ENCODE measurements around the gene SKAP1. TPM values are rescaled to one million over a fixed set of nuclear protein-coding genes. Genes with fewer than 3 reads are reported as not detected.

The SKAP1 gene
- total and polyA plus RNA-seq, 5 donors: 0.38 to 0.77 (median 0.54) TPM; not detected in 1

DNA sequence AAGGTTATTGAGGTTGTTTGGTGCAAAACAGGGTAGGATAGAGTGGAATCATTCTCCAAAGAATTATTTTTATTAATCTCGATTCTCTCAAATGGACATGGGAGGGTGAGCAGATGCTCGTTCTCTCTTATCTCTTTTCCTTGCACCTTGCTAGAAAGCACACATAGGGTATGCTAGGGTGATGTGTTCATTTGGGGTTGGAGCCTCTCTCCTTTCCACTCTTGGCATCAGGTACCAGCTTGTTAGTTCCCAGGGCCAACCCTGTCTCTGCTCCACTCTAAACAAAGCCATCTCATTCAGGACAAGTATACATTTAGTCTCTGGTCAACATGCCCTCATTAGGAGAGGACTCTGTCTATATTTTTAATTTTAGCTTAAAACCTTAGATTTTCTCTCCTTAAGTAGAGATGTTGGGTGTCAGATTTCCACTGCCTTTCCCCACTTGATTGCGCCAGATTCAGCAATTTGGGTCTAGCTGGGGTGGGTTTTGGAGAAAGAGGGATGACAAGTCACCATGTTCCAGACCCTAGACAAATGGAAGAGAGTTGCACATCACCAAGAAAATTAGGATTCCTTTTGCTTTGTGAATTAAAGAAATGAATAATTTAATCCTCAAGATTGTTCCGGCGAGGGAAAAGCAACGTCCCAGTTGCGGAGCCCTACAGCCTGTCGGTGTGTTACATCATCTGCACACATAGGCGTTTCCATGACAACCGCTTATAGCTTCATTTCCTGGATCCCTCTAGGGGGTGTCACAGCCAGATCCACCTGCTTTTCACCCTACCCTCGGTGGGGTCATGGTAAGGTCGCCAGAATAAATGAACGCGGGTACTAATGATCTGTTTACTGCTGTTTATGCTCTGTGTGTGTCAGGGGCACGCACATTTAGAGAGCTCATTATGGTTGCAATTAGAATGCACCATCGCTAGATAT, 280.9 kb downstream of the SKAP1 start:
- H3K4me1 ChIP-seq (ENCODE audit: control insufficient read depth, insufficient read depth, low read length): no peaks in the 10 kb centered on the region
- 51% methylated on average over 16 of the region's 16 CpGs for WGBS
- intact Hi-C loops (cut with DNase I): loop anchor here in 1 of 4 donors (10.0 kb wide), 1 partner anchor 476 kb away; the partner anchor contains the start of gene HOXB9
- H3K27me3 ChIP-seq (ENCODE audit: control insufficient read depth, insufficient read depth): peaks cover 6% of the 10 kb centered on the region
- no peak for DNase-seq
- no peak overlapping the region for H3K27ac ChIP-seq (ENCODE audit: low read length)
- no peaks in the 10 kb centered on the region for H3K9me3 ChIP-seq (ENCODE audit: control insufficient read depth, low read length)
- ATAC-seq: no peak
- H3K4me3 ChIP-seq (ENCODE audit: low read length): no peak overlapping the region

DNA sequence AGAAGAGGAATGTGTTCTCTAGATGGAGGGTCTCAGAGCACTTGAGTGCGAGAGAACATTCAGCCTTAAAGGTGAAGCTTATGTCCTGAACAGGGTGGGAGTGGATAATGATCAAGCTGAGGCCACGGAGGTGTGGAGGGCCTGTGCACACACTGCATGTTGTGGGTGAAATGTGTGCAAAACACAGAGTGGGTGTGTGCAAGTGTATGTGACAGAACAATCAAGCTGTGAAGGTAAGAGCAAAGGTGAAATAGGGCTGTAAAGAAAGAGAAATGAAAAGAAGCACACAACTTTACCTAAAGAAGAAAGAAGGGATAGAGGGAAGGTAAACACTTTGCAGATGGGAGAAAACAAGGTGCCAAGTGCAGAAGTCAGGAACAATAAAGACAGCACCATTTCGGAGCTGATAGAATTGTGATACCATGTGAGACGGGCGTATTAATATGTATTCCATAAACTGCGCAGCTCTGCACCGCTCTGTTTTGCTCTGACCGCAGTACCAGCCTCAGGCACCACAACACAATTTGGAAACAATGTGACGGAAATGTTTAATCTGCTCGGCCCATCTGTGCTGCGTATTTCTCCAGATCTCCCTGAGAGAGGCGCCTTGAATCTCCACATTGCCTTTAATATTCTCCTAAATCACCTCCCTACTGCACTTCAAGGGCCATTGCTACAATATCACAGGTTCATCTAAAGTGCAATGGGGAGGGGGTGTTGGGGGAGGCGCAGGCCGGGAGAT, 281.8 kb downstream of the SKAP1 start:
- no peak for DNase-seq
- intact Hi-C loops (cut with DNase I): loop anchor here in 1 of 4 donors (10.0 kb wide), 1 partner anchor 477 kb away; the partner anchor contains the start of gene HOXB9
- H3K27me3 ChIP-seq (ENCODE audit: control insufficient read depth, insufficient read depth): peaks cover 6% of the 10 kb centered on the region
- no peak for ATAC-seq
- no peak overlapping the region for H3K4me3 ChIP-seq (ENCODE audit: low read length)
- H3K9me3 ChIP-seq (ENCODE audit: control insufficient read depth, low read length): no peaks in the 10 kb centered on the region
- no peak overlapping the region for H3K27ac ChIP-seq (ENCODE audit: low read length)
- 78% methylated on average over 14 of the region's 14 CpGs for WGBS
- H3K4me1 ChIP-seq (ENCODE audit: control insufficient read depth, insufficient read depth, low read length): no peaks in the 10 kb centered on the region

DNA sequence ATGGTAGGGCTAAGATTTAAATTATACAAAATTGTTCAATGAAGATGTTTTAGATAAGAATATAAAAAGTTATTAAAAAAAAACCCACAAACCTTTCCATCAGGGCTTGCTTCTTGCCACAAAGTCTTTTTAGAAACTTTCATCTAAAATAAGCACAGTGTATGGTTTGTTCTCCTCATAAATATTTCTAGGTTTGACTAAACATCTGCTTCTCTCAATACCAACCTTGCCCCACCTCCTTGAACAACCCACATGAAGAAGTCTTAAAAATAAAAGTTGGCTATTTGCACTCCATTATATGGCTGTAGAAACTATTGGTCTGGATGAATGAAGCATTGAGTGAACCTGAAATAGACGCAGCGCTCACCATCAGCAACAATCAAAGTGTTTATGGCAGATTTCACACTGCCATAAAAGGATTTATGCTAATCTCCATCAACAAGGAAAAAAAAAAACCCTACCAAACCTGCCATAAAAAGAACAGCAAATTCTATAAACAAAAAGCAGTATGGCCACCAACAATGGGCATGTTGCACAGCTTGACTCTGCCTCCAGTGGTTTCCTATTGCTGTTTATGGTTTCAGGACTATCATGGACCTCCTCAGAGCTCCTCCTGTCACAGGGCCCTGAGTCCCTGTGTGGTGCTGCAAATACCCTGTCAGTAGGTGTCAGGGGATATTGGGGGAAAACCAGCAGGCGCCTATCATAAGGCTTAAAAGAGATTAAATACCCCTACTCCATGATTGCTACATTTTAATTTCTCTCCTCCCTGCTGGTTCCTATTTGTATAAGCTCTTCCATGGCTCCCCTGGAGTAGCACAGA, 284.8 kb downstream of the SKAP1 start:
- H3K9me3 ChIP-seq (ENCODE audit: control insufficient read depth, low read length): no peaks in the 10 kb centered on the region
- peaks cover 6% of the 10 kb centered on the region for H3K27me3 ChIP-seq (ENCODE audit: control insufficient read depth, insufficient read depth)
- WGBS: 98% methylated on average over 3 of the region's 3 CpGs
- H3K4me1 ChIP-seq (ENCODE audit: control insufficient read depth, insufficient read depth, low read length): no peaks in the 10 kb centered on the region
- intact Hi-C loops (cut with DNase I): loop anchor here in 1 of 4 donors (10.0 kb wide), 1 partner anchor 480 kb away; the partner anchor contains the start of gene HOXB9
- no peak overlapping the region for H3K27ac ChIP-seq (ENCODE audit: low read length)
- ATAC-seq (no peak), DNase-seq (no peak)
- no peak overlapping the region for H3K4me3 ChIP-seq (ENCODE audit: low read length)

DNA sequence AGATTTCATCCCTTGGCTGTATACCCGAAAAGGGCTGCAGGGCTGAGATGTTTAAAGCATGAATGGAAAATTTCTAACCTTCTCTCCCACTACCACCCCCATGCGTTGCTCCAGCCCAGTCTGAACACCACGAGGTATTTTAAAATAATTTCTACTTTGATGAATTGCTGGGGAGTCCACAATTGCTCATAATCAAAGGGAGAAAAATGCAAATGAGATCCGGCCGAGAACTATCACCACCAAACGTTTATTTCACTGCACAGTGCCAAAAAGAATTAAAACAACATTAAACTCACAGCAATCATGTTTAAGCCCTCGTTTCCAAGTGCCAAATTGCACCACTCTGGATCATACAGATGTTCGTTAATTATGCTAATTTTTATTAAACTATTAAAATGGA, 285.8 kb downstream of the SKAP1 start:
- H3K9me3 ChIP-seq (ENCODE audit: control insufficient read depth, low read length): no peaks in the 10 kb centered on the region
- peaks cover 6% of the 10 kb centered on the region for H3K27me3 ChIP-seq (ENCODE audit: control insufficient read depth, insufficient read depth)
- WGBS: 58% methylated on average over 8 of the region's 8 CpGs
- H3K4me1 ChIP-seq (ENCODE audit: control insufficient read depth, insufficient read depth, low read length): no peaks in the 10 kb centered on the region
- no peak for DNase-seq
- no peak for ATAC-seq
- H3K27ac ChIP-seq (ENCODE audit: low read length): no peak overlapping the region
- no peak overlapping the region for H3K4me3 ChIP-seq (ENCODE audit: low read length)
- intact Hi-C loops (cut with DNase I): loop anchor here in 1 of 4 donors (10.0 kb wide), 1 partner anchor 481 kb away; the partner anchor contains the start of gene HOXB9

DNA sequence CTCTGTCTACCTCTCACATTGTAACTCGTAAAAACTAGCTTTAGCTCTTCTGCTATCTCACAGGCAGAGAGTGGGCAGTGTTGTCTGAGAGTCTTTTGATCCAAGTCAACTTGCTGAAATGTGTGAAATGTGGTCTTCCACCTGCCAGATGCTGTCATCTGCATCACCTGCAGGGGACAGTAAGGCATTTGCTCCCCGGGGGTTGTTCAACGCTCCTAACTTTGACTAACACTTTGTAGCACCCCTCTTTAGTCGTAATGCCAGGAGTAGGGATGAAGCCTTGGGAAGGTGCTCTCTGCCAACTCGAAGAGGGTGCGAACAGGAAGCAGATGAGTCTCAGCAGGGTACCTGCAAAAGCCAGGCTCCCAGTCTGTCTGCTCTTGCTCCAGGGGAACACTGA, 286.4 kb downstream of the SKAP1 start:
- Histone ChIP-seq H3K27me3 (ENCODE audit: control insufficient read depth, insufficient read depth) (peaks cover 6% of the 10 kb centered on the region), H3K4me3 (ENCODE audit: low read length) (no peak overlapping the region), H3K9me3 (ENCODE audit: control insufficient read depth, low read length) (no peaks in the 10 kb centered on the region), H3K4me1 (ENCODE audit: control insufficient read depth, insufficient read depth, low read length) (no peaks in the 10 kb centered on the region), H3K27ac (ENCODE audit: low read length) (no peak overlapping the region)
- 28% methylated on average over 6 of the region's 6 CpGs for WGBS
- ATAC-seq (no peak), DNase-seq (no peak)
- intact Hi-C loops (cut with DNase I): loop anchor here in 1 of 4 donors (10.0 kb wide), 1 partner anchor 481 kb away; the partner anchor contains the start of gene HOXB9

DNA sequence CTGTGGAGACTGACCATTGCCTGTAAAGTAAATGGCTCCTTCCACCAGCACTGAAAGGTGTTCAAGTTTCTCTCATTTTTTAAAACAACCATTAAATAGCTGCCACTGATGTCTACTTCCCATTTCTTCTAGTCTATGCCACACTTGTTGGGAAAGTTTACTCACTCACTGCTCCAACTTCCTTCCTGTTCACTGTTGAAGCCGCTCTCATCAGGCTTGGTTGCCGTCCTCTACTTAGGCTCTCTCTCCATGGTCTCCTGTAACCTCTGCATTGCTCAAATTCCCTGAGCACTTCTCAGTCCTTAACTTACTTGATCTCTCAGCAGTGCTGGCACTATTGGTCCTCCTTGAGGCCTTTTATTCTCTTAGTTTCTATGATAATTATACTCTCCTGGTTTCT, 290.1 kb downstream of the SKAP1 start:
- intact Hi-C loops (cut with DNase I): loop anchor here in 1 of 4 donors (10.0 kb wide), 1 partner anchor 485 kb away; the partner anchor contains the start of gene HOXB9
- peak; percentile 37 to 43 for ATAC-seq
- WGBS: 40% methylated on average over 2 of the region's 2 CpGs

DNA sequence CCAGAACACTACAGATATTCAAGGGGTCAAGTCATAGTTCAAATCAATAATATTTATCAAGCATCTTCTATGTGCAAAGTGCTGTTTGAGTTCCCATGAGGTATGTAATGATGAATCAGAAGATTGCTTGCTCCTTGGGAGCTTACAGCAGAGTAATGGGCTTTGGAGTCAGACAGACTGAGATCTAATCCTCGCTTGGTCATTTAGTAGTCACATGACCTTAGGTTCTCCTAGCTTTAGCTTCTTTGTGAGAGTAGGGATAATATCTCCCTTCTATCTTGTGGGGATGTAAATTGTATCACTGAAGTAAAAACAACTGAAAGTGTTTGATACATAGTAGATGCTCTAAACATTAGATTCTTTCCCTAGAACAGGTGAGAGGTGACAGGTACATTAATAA, 292.4 kb downstream of the SKAP1 start:
- intact Hi-C loops (cut with DNase I): no loop called here
- 56% methylated on average over 1 of the region's 1 CpG for WGBS
- no peaks in the 10 kb centered on the region for H3K27me3 ChIP-seq (ENCODE audit: control insufficient read depth, insufficient read depth)
- H3K27ac ChIP-seq (ENCODE audit: low read length): no peak overlapping the region
- no peak overlapping the region for H3K4me3 ChIP-seq (ENCODE audit: low read length)
- no peak for DNase-seq
- ATAC-seq: no peak
- no peaks in the 10 kb centered on the region for H3K9me3 ChIP-seq (ENCODE audit: control insufficient read depth, low read length)
- H3K4me1 ChIP-seq (ENCODE audit: control insufficient read depth, insufficient read depth, low read length): no peaks in the 10 kb centered on the region

More for the DNA sequence above, 290.1 kb downstream of the SKAP1 start:
- H3K27ac ChIP-seq (ENCODE audit: low read length): no peak overlapping the region
- H3K4me1 ChIP-seq (ENCODE audit: control insufficient read depth, insufficient read depth, low read length): no peaks in the 10 kb centered on the region
- no peaks in the 10 kb centered on the region for H3K27me3 ChIP-seq (ENCODE audit: control insufficient read depth, insufficient read depth)
- no peak for DNase-seq
- H3K9me3 ChIP-seq (ENCODE audit: control insufficient read depth, low read length): no peaks in the 10 kb centered on the region
- no peak overlapping the region for H3K4me3 ChIP-seq (ENCODE audit: low read length)

DNA sequence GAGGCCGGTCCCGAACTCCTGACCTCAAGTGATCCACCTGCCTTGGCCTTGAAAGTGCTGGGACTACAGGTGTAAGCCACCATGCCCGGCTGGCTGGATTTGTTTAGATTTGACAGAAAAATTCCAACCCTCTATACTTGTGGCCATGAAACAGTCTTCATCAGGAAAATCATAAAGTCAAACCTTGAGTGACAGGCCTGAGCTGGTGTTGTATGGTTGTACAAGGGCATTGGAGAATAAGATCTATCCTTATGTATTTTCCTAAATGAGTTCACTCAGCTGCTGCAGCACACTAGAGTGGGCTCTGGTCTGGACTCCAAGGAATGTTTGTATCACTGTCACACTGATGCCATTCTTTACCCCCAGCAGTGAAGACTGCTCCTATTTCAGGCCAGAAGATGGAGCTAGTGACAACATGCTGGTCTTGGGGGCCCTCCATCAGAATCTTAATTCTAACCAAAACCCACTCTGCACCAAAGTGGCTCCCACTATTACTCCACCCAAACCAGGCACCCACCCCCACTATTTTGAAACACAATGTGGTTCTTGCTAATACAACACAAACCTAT, 295.0 kb downstream of the SKAP1 start:
- intact Hi-C loops (cut with DNase I): loop anchor here in 1 of 4 donors (5.0 kb wide), 1 partner anchor 108 kb away; no protein-coding TSS in a partner anchor
- Histone ChIP-seq H3K27ac (ENCODE audit: low read length) (no peak overlapping the region), H3K4me3 (ENCODE audit: low read length) (no peak overlapping the region), H3K4me1 (ENCODE audit: control insufficient read depth, insufficient read depth, low read length) (no peaks in the 10 kb centered on the region), H3K9me3 (ENCODE audit: control insufficient read depth, low read length) (no peaks in the 10 kb centered on the region), H3K27me3 (ENCODE audit: control insufficient read depth, insufficient read depth) (no peaks in the 10 kb centered on the region)
- DNase-seq (no peak), ATAC-seq (no peak)
- WGBS: 93% methylated on average over 3 of the region's 3 CpGs

DNA sequence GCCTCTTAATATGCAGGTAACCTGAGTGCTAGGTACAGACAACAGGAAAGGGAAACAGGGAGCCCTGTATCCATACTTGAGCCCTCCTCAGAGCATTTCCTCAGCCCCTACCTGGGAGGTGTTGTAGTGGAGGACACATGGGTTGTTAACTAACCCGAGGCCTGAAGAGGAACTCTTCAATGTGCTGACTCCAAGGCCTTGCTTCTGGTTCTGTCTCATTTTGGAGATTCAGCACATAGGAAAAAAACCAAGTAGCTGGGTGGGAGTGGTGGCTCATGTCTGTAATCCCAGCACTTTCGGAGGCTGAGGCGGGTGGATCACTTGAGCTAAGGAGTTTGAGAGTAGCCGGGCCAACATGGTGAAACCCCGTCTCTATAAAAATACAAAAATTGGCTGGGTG, 297.6 kb downstream of the SKAP1 start:
- Histone ChIP-seq H3K27me3 (ENCODE audit: control insufficient read depth, insufficient read depth) (no peaks in the 10 kb centered on the region), H3K4me1 (ENCODE audit: control insufficient read depth, insufficient read depth, low read length) (no peaks in the 10 kb centered on the region), H3K4me3 (ENCODE audit: low read length) (no peak overlapping the region), H3K9me3 (ENCODE audit: control insufficient read depth, low read length) (no peaks in the 10 kb centered on the region), H3K27ac (ENCODE audit: low read length) (no peak overlapping the region)
- 70% methylated on average over 5 of the region's 5 CpGs for WGBS
- peak; percentile 32 to 34 for ATAC-seq
- intact Hi-C loops (cut with DNase I): loop anchor here in 1 of 4 donors (5.0 kb wide), 1 partner anchor 105 kb away; no protein-coding TSS in a partner anchor
- DNase-seq: no peak
